Gastrocnemius medialis (tissue), 4 donors: Measurements from ENCODE around the gene WNT11. TPM values are rescaled to one million over a fixed set of nuclear protein-coding genes. Genes with fewer than 3 reads are reported as not detected.

Experiments
- ATAC-seq, 2 donors: fragments of 150-250 bp; one replicate each; pipeline ENCODE4 v1.9.1; 2016
- DNase-seq, 2 donors: peaks; one replicate each; pipeline ENCODE4 v3.0.0-alpha.2; 2019
- H3K27ac ChIP-seq, 4 donors: fragments of 200-600 bp; sonication (generic); 1 replicate in 1 of 4; 2 replicates in 3 of 4; pipeline ENCODE4 v1.5.1; 2016 to 2018; ENCODE audit warnings: mild to moderate bottlenecking in 2 of 4, moderate library complexity in 1 of 4
- H3K27me3 ChIP-seq, 3 donors: fragments of 200-600 bp; sonication (generic) in 2 of 3; 1 replicate in 1 of 3; 2 replicates in 2 of 3; pipeline versions ENCODE4 v1.5.1 to v1.6.0; 2016 to 2019; ENCODE audit warnings: mild to moderate bottlenecking in 1 of 3, moderate library complexity in 1 of 3
- H3K36me3 ChIP-seq, 2 donors: fragments of 200-600 bp; sonication (generic) in 1 of 2; one replicate each; pipeline ENCODE4 v1.5.1; 2017 to 2018
- H3K4me1 ChIP-seq, 2 donors: fragments of 200-600 bp; sonication (generic) in 1 of 2; one replicate each; pipeline ENCODE4 v1.5.1; 2016 to 2017; ENCODE audit warnings: mild to moderate bottlenecking in 2 of 2
- H3K4me3 ChIP-seq, 4 donors: fragments of 200-600 bp; sonication (generic) in 3 of 4; 1 replicate in 1 of 4; 2 replicates in 3 of 4; pipeline ENCODE4 v1.5.1; 2016 to 2019; ENCODE audit warnings: mild to moderate bottlenecking in 2 of 4
- H3K9me3 ChIP-seq, 3 donors: fragments of 200-600 bp; sonication (generic) in 2 of 3; 1 replicate in 1 of 3; 2 replicates in 2 of 3; pipeline ENCODE4 v1.5.1; 2016 to 2019
- CTCF ChIP-seq, 5 experiments: fragments of 450-650 bp in 3 of 5; fragments of 200-600 bp in 2 of 5; sonication (generic) in 2 of 5; IDR thresholded peaks in 4 of 5; conservative IDR thresholded peaks in 1 of 5; 1 replicate in 4 of 5; 2 replicates in 1 of 5; pipeline ENCODE4 v1.5.1; 2016 to 2019; ENCODE audit warnings: antibody characterized with exemption in 5 of 5, mild to moderate bottlenecking in 3 of 5, moderate library complexity in 3 of 5
- POLR2A ChIP-seq, 2 donors: fragments of 450-650 bp; IDR thresholded peaks; one replicate each; pipeline ENCODE4 v1.6.1; 2017; ENCODE audit warnings: antibody characterized with exemption in 2 of 2, mild to moderate bottlenecking in 2 of 2, moderate library complexity in 2 of 2
- in situ Hi-C, 4 donors: fragments of 200-750 bp; cut with MboI; loops; one replicate each; pipeline versions ENCODE4 v1.15.0 to v1.8.0; 2017; ENCODE audit warnings: low sequenced_read_pairs in 4 of 4
- intact Hi-C: fragments of 100-400 bp; cut with DNase I; formaldehyde crosslinking; loops from one replicate; pipeline ENCODE4 v1.15.1; 2023; ENCODE audit warnings: low total_unique reads
- total RNA-seq, 4 donors: library from RNA; depleted of rRNA; stranded (reverse); fragments of >200 nt; gene quantifications; one replicate each; pipeline versions ENCODE4 v1.1.0 to v1.2.3, GENCODE V29; 2016

WNT11 gene
- total RNA-seq, 4 donors from 2014 or later = 2.9 to 6.5 (median 4.0) TPM

GRCh38 chr11:76216536-76217325, 10.4 kb upstream of the WNT11 start:
- ATAC-seq = peak in 1 of 2 donors; percentile 17
- Histone ChIP-seq H3K27me3 (no peaks in the 10 kb centered on the region), H3K4me1 (no peaks in the 10 kb centered on the region), H3K36me3 (no peaks in the 10 kb centered on the region), H3K27ac (no peak overlapping the region), H3K9me3 (no peaks in the 10 kb centered on the region), H3K4me3 (no peak overlapping the region)
- intact Hi-C loops (no loop called here), in situ Hi-C loops (loop anchor here in 2 of 4 donors (10.0 kb wide), 1 partner anchor 98 kb away; no protein-coding TSS in a partner anchor)
- DNase-seq = no peak
- TF ChIP-seq CTCF (IDR thresholded peaks at IDR 0.05 in 4 of 5, conservative IDR thresholded peaks at IDR 0.05 in 1 of 5) (no peak), POLR2A (IDR thresholded peaks at IDR 0.05) (no peak)

- intact Hi-C loops (no loop called here), in situ Hi-C loops (loop anchor here in 2 of 4 donors (10.0 kb wide), 1 partner anchor 99 kb away; no protein-coding TSS in a partner anchor)
- Histone ChIP-seq H3K4me1 (no peaks in the 10 kb centered on the region), H3K27me3 (no peaks in the 10 kb centered on the region), H3K36me3 (no peaks in the 10 kb centered on the region), H3K27ac (no peak overlapping the region), H3K9me3 (no peaks in the 10 kb centered on the region), H3K4me3 (no peak overlapping the region)
- TF ChIP-seq POLR2A (IDR thresholded peaks at IDR 0.05) = no peak
- TF ChIP-seq CTCF (IDR thresholded peaks at IDR 0.05 in 4 of 5, conservative IDR thresholded peaks at IDR 0.05 in 1 of 5) = no peak
- ATAC-seq (no peak), DNase-seq (no peak)
Measured at GRCh38 chr11:76215941-76216340, 9.6 kb upstream of the WNT11 start.

- DNase-seq = no peak
- intact Hi-C loops = no loop called here
- Histone ChIP-seq H3K4me1 (no peaks in the 10 kb centered on the region), H3K9me3 (no peaks in the 10 kb centered on the region), H3K36me3 (no peaks in the 10 kb centered on the region), H3K4me3 (no peak overlapping the region), H3K27ac (no peak overlapping the region), H3K27me3 (no peaks in the 10 kb centered on the region)
- ATAC-seq = no peak
- in situ Hi-C loops = loop anchor here in 2 of 4 donors (10.0 kb wide), 1 partner anchor 100 kb away; no protein-coding TSS in a partner anchor
- no peak for TF ChIP-seq POLR2A (IDR thresholded peaks at IDR 0.05)
- no peak for TF ChIP-seq CTCF (IDR thresholded peaks at IDR 0.05 in 4 of 5, conservative IDR thresholded peaks at IDR 0.05 in 1 of 5)
Measured at GRCh38 chr11:76214968-76215548, 8.8 kb upstream of the WNT11 start.

- no peaks in the 10 kb centered on the region for H3K27me3 ChIP-seq
- in situ Hi-C loops (loop anchor here in 2 of 4 donors (10.0 kb wide), 1 partner anchor 101 kb away; no protein-coding TSS in a partner anchor), intact Hi-C loops (no loop called here)
- no peak overlapping the region for H3K27ac ChIP-seq
- no peak overlapping the region for H3K4me3 ChIP-seq
- no peaks in the 10 kb centered on the region for H3K9me3 ChIP-seq
- no peaks in the 10 kb centered on the region for H3K4me1 ChIP-seq
- H3K36me3 ChIP-seq = no peaks in the 10 kb centered on the region
- no peak for DNase-seq
- TF ChIP-seq CTCF (IDR thresholded peaks at IDR 0.05 in 4 of 5, conservative IDR thresholded peaks at IDR 0.05 in 1 of 5) (no peak), POLR2A (IDR thresholded peaks at IDR 0.05) (no peak)
- no peak for ATAC-seq
Measured at GRCh38 chr11:76214186-76214585, 7.9 kb upstream of the WNT11 start.
